ENCODE results near the gene SLC22A5. TPM values are rescaled to one million over a fixed set of nuclear protein-coding genes. Genes with fewer than 3 reads are reported as not detected.

The SLC22A5 gene
- total and polyA plus RNA-seq, 9 of the 15 experiments (the other 6 are each of a cell fraction or from before 2014, with no cell fraction given): 3.0 to 16.6 (median 8.3) TPM

GRCh38 chr5:132426525-132427138, 57.1 kb downstream of the SLC22A5 start (continued):
- TF ChIP-seq DMBX1 (CRISPR knock-in tag; IDR thresholded peaks at IDR 0.05; ENCODE audit: borderline replicate concordance) (peak; percentile 97), ARID2 (IDR thresholded peaks at IDR 0.05) (0 out of 2 replicates have a peak, but pooled peaks have one; percentile 4), ZNF764 (CRISPR knock-in tag; IDR thresholded peaks at IDR 0.05; ENCODE audit: low read depth) (no peak), MBD2 (IDR thresholded peaks at IDR 0.05; ENCODE audit: borderline replicate concordance, low read depth) (peak; percentile 57; the same call in 1 of the 2 replicates), MTA2 (IDR thresholded peaks at IDR 0.05; ENCODE audit: low read depth) (peak; percentile 59), PML (IDR thresholded peaks at IDR 0.05; ENCODE audit: low read length) (peak; percentile 73; the same call in 1 of the 2 replicates), CSDE1 (IDR thresholded peaks at IDR 0.05) (no peak; a peak in 1 of 4 replicates), MYNN (IDR thresholded peaks at IDR 0.05) (peak; percentile 91), MYNN (CRISPR knock-in tag; IDR thresholded peaks at IDR 0.05) (no peak), TEAD2 (tag; IDR thresholded peaks at IDR 0.05) (no peak), ZBTB2 (IDR thresholded peaks at IDR 0.05) (peak; percentile 69; the same call in 1 of the 2 replicates), SIRT6 (IDR thresholded peaks at IDR 0.05; ENCODE audit: low read depth, low read length) (no peak), NUFIP1 (IDR thresholded peaks at IDR 0.05; ENCODE audit: partially characterized antibody) (no peak), POLR2AphosphoS2 (IDR thresholded peaks at IDR 0.05; ENCODE audit: low read length) (no peak), ZNF431 (CRISPR knock-in tag; IDR thresholded peaks at IDR 0.05) (no peak; the same call in 1 of the 2 replicates), ERF (CRISPR knock-in tag; IDR thresholded peaks at IDR 0.05) (peak; percentile 38; the same call in 1 of the 2 replicates), JUNB (CRISPR knock-in tag; conservative IDR thresholded peaks at IDR 0.05) (no peak), RAD21 (CRISPR knock-in tag; conservative IDR thresholded peaks at IDR 0.05 in 1 of 2, IDR thresholded peaks at IDR 0.05 in 1 of 2) (peak; percentile 60 to 66), SRSF9 (IDR thresholded peaks at IDR 0.05; ENCODE audit: borderline replicate concordance, low read depth, low read length) (no peak), HEY1 (CRISPR knock-in tag; IDR thresholded peaks at IDR 0.05; ENCODE audit: borderline replicate concordance) (no peak), GATA2 (CRISPR knock-in tag; IDR thresholded peaks at IDR 0.05) (peak; percentile 69; the same call in 1 of the 2 replicates), DLX4 (CRISPR knock-in tag; IDR thresholded peaks at IDR 0.05) (no peak), NCOR1 (IDR thresholded peaks at IDR 0.05) (peak; percentile 88)
- TF ChIP-seq, protein P1, sequence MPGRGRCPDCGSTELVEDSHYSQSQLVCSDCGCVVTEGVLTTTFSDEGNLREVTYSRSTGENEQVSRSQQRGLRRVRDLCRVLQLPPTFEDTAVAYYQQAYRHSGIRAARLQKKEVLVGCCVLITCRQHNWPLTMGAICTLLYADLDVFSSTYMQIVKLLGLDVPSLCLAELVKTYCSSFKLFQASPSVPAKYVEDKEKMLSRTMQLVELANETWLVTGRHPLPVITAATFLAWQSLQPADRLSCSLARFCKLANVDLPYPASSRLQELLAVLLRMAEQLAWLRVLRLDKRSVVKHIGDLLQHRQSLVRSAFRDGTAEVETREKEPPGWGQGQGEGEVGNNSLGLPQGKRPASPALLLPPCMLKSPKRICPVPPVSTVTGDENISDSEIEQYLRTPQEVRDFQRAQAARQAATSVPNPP (IDR thresholded peaks at IDR 0.05; ENCODE audit: borderline replicate concordance, insufficient read depth, insufficient read length): no peak
- TF ChIP-seq, protein P2, sequence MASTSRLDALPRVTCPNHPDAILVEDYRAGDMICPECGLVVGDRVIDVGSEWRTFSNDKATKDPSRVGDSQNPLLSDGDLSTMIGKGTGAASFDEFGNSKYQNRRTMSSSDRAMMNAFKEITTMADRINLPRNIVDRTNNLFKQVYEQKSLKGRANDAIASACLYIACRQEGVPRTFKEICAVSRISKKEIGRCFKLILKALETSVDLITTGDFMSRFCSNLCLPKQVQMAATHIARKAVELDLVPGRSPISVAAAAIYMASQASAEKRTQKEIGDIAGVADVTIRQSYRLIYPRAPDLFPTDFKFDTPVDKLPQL (IDR thresholded peaks at IDR 0.05; ENCODE audit: extremely low read depth, insufficient read length): no peak
- TF ChIP-seq, protein P3, sequence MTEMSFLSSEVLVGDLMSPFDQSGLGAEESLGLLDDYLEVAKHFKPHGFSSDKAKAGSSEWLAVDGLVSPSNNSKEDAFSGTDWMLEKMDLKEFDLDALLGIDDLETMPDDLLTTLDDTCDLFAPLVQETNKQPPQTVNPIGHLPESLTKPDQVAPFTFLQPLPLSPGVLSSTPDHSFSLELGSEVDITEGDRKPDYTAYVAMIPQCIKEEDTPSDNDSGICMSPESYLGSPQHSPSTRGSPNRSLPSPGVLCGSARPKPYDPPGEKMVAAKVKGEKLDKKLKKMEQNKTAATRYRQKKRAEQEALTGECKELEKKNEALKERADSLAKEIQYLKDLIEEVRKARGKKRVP (CRISPR knock-in tag; IDR thresholded peaks at IDR 0.05): peak; percentile 67; the same call in 1 of the 2 replicates
